ENCODE results near the gene RALA.
"Not testable (repeated sequence)": the region's sequence is repeated elsewhere in the genome, so short reads cannot be mapped to it uniquely, and the experiment has no call there.

Gene RALA

GRCh38 chr7:39645482-39646407 is 22.4 kb downstream of the RALA start:
- in situ Hi-C loops (cut with MboI; ENCODE audit: low sequenced_read_pairs) = no loop called here

- in situ Hi-C loops (cut with MboI; ENCODE audit: low sequenced_read_pairs) = no loop called here
Measured at GRCh38 chr7:39647816-39648215, 24.4 kb downstream of the RALA start.

- in situ Hi-C loops (cut with MboI; ENCODE audit: low sequenced_read_pairs) = no loop called here
Measured at GRCh38 chr7:39650676-39651075, 27.3 kb downstream of the RALA start.

- in situ Hi-C loops (cut with MboI; ENCODE audit: low sequenced_read_pairs) = no loop called here
Measured at GRCh38 chr7:39651265-39651664, 27.9 kb downstream of the RALA start.

GRCh38 chr7:39656415-39656814 is 33.0 kb downstream of the RALA start:
- in situ Hi-C loops (cut with MboI; ENCODE audit: low sequenced_read_pairs) = no loop called here

GRCh38 chr7:39659356-39660013 is 36.1 kb downstream of the RALA start:
- in situ Hi-C loops (cut with MboI; ENCODE audit: low sequenced_read_pairs) = no loop called here

- in situ Hi-C loops (cut with MboI; ENCODE audit: low sequenced_read_pairs) = no loop called here
Measured at GRCh38 chr7:39661960-39662359, 38.6 kb downstream of the RALA start.

GRCh38 chr7:39663263-39663662 is 39.9 kb downstream of the RALA start:
- in situ Hi-C loops (cut with MboI; ENCODE audit: low sequenced_read_pairs) = no loop called here

- in situ Hi-C loops (cut with MboI; ENCODE audit: low sequenced_read_pairs) = no loop called here
Measured at GRCh38 chr7:39664057-39664456, 40.7 kb downstream of the RALA start.

- in situ Hi-C loops (cut with MboI; ENCODE audit: low sequenced_read_pairs) = no loop called here
Measured at GRCh38 chr7:39664585-39664984, 41.2 kb downstream of the RALA start.

GRCh38 chr7:39666562-39666961 is 43.2 kb downstream of the RALA start:
- in situ Hi-C loops (cut with MboI; ENCODE audit: low sequenced_read_pairs) = no loop called here

- in situ Hi-C loops (cut with MboI; ENCODE audit: low sequenced_read_pairs) = no loop called here
Measured at GRCh38 chr7:39667341-39667923, 44.1 kb downstream of the RALA start.

- in situ Hi-C loops (cut with MboI; ENCODE audit: low sequenced_read_pairs) = not testable (repeated sequence)
Measured at GRCh38 chr7:39668280-39668679, 44.9 kb downstream of the RALA start.

GRCh38 chr7:39670052-39670451 is 46.7 kb downstream of the RALA start:
- in situ Hi-C loops (cut with MboI; ENCODE audit: low sequenced_read_pairs) = no loop called here

- in situ Hi-C loops (cut with MboI; ENCODE audit: low sequenced_read_pairs) = no loop called here
Measured at GRCh38 chr7:39670934-39671333, 47.6 kb downstream of the RALA start.

GRCh38 chr7:39672176-39672575 is 48.8 kb downstream of the RALA start:
- in situ Hi-C loops (cut with MboI; ENCODE audit: low sequenced_read_pairs) = no loop called here

GRCh38 chr7:39673868-39674267 is 50.5 kb downstream of the RALA start:
- in situ Hi-C loops (cut with MboI; ENCODE audit: low sequenced_read_pairs) = no loop called here

- in situ Hi-C loops (cut with MboI; ENCODE audit: low sequenced_read_pairs) = no loop called here
Measured at GRCh38 chr7:39674406-39674805, 51.0 kb downstream of the RALA start.

GRCh38 chr7:39676346-39676745 is 53.0 kb downstream of the RALA start:
- in situ Hi-C loops (cut with MboI; ENCODE audit: low sequenced_read_pairs) = no loop called here

- in situ Hi-C loops (cut with MboI; ENCODE audit: low sequenced_read_pairs) = no loop called here
Measured at GRCh38 chr7:39678930-39679709, 55.7 kb downstream of the RALA start.

GRCh38 chr7:39679874-39680273 is 56.5 kb downstream of the RALA start:
- in situ Hi-C loops (cut with MboI; ENCODE audit: low sequenced_read_pairs) = not testable (repeated sequence)

All from hTERT RPE-1 (cell line).